Activated naive CD8-positive, alpha-beta T cell treated with anti-CD3 and anti-CD28 coated beads, Interleukin-2, amount 50 U/mL, for 24 hours (primary cell): ENCODE data around the gene CEP170B.

ENCODE experiments used
- ATAC-seq: fragments of 150-1000 bp; cut with Tn5 transposase; one replicate; pipeline ENCODE4 v1.10.0; 2021
- DNase-seq: peaks from one replicate; pipeline ENCODE4 v3.0.0; 2021
- H3K27ac Mint-ChIP-seq: one replicate; pipeline ENCODE4 v1.8.0; 2021; ENCODE audit warnings: mild to moderate bottlenecking, mixed read lengths
- H3K27me3 Mint-ChIP-seq: one replicate; pipeline ENCODE4 v1.8.0; 2021; ENCODE audit warnings: mixed read lengths
- H3K36me3 Mint-ChIP-seq: one replicate; pipeline ENCODE4 v1.8.0; 2021; ENCODE audit warnings: low read depth, mixed read lengths
- H3K4me1 Mint-ChIP-seq: one replicate; pipeline ENCODE4 v1.8.0; 2021; ENCODE audit warnings: mixed read lengths
- H3K4me3 Mint-ChIP-seq: one replicate; pipeline ENCODE4 v1.8.0; 2021; ENCODE audit warnings: mild to moderate bottlenecking, moderate library complexity, mixed read lengths
- H3K9me3 Mint-ChIP-seq: one replicate; pipeline ENCODE4 v1.8.0; 2021; ENCODE audit warnings: mixed read lengths

The CEP170B gene

DNA sequence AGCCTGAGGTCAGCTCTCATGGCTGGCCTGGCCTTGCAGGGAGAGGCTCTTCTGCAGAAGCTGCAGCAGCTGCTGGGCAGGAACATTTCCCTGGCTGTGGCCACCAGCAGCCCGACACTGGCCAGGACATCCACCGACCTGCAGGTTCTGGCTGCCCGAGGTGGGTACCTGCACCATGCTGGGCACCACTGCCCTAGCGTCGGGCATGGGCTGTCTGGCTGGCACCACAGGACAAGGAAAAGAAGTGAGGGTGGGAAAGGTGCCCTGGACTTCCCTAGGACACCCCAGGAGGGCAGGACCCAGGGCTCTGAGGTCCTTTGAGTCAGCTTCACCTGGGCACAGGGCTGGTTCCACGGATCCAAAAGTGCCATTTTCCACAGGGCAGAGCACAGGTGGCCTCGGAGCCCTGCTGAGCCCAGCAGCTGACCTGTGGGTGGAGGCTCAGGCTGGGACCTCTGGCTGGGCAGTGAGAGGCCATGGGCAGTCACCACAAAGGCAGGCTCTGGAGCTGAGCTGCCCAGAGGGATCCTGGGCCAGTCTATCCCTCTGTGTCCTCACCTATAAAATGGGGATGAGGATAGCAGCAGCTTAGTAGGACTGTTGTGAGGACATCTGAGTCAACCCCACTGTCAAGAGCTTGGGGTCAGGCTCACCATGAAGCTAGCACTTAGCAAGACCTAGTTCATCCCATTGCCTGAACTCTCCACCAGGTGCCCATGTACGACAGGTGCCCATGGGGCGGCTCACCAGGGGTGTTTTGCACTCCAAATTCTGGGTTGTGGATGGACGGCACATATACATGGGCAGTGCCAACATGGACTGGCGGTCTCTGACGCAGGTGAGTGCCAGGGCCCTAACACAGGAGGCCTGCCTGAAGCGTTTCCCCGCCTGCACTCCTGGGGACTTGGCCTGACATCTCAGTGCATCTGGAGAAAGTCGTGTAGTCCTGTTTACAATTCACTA, 64.5 kb downstream of the CEP170B start:
- Mint-ChIP-seq H3K9me3 (no peaks in the 10 kb centered on the region), H3K36me3 (no peaks in the 10 kb centered on the region)
- ATAC-seq, result no peak

DNA sequence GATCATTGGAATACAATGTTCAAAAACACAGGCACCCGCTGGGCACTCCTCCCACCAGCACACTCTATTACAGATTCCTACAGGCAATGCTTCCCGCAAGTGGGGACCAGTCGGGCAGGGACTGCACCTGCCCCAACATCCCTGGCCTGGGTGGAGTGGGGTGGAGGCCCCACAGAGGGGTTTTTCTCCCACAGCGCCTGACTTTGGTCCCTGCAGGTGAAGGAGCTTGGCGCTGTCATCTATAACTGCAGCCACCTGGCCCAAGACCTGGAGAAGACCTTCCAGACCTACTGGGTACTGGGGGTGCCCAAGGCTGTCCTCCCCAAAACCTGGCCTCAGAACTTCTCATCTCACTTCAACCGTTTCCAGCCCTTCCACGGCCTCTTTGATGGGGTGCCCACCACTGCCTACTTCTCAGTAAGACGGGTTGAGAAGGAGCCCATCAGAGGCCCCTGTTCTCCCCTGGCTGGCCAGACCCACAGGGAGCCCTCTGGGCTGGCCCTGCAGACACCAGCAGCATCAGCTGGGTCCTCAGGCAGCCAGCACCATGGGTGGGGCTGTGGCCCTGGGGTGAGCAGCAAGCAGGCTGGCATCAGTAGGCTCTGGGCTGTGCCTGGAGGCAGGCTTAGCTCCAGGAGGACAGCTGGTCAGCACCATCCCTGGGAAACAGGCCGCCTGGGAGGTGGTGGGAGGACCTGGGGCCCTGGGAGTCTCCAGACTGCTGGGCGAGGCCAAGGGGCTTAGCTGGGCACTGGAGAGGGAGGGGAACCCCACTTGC, 65.6 kb downstream of the CEP170B start:
- H3K36me3 Mint-ChIP-seq, result no peaks in the 10 kb centered on the region
- H3K27me3 Mint-ChIP-seq, result peaks cover 6% of the 10 kb centered on the region
- H3K4me1 Mint-ChIP-seq, result peaks cover 8% of the 10 kb centered on the region
- no peak overlapping the region for H3K4me3 Mint-ChIP-seq
- DNase-seq (no peak), ATAC-seq (no peak)
- H3K9me3 Mint-ChIP-seq, result no peaks in the 10 kb centered on the region
- H3K27ac Mint-ChIP-seq, result no peak overlapping the region

More for the DNA sequence above, 64.5 kb downstream of the CEP170B start:
- Mint-ChIP-seq H3K27ac (no peak overlapping the region), H3K27me3 (peaks cover 3% of the 10 kb centered on the region), H3K4me1 (peaks cover 5% of the 10 kb centered on the region), H3K4me3 (no peak overlapping the region)
- DNase-seq, result no peak

DNA sequence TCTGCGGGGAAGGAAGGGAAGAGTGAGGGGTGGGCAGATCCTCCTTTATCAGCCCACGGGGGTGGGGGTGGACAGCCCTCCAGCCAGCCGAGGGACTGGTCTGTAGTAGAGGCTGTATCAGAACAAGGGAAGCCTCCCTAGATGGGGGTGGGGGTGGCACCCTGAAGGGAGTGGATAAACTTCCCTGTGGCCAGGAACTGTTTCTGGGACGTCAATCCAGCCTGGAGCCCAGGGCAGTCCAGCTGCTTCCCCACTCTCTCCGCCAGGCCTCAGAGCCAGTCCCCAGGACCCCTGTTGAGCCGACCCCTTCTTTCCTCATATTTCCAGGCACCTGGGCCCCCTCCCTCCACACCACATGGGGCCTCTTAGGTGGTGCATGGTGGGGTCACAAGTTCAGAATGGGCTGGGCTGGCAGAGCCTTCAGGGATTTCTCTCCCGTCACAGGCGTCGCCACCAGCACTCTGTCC, 66.3 kb downstream of the CEP170B start:
- H3K4me1 Mint-ChIP-seq, result peaks cover 8% of the 10 kb centered on the region
- no peak overlapping the region for H3K27ac Mint-ChIP-seq
- no peak overlapping the region for H3K4me3 Mint-ChIP-seq
- H3K27me3 Mint-ChIP-seq, result peaks cover 6% of the 10 kb centered on the region
- H3K36me3 Mint-ChIP-seq, result no peaks in the 10 kb centered on the region
- DNase-seq (no peak), ATAC-seq (no peak)
- no peaks in the 10 kb centered on the region for H3K9me3 Mint-ChIP-seq

DNA sequence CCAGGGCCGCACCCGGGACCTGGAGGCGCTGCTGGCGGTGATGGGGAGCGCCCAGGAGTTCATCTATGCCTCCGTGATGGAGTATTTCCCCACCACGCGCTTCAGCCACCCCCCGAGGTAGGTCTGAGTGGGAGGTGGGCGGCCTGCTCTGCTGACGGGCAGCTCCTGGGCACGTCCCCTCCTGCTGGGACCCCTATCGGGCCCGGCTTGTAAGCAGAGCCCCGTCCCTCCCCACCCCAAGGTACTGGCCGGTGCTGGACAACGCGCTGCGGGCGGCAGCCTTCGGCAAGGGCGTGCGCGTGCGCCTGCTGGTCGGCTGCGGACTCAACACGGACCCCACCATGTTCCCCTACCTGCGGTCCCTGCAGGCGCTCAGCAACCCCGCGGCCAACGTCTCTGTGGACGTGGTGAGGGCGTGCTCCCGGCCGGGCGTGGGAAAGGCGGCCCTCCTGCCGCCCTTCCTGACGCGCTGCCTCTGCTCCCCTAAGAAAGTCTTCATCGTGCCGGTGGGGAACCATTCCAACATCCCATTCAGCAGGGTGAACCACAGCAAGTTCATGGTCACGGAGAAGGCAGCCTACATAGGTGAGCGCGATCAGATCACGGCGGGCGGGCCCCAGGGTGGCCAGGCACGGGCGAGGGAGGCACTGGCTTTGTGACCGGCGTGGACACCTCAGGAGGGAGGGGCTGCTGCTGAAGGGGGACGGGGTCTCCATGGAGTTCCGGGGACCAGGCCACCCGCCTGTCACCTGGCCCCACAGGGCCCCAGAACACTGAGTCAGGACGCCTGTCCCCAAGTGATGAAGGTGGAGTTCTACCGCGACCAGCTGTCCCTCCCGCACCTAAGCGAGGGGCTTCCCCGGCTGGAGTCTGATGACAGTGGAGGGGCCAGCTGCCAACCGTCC, 67.0 kb downstream of the CEP170B start:
- Mint-ChIP-seq H3K4me3 (peak overlapping the region; percentile 42), H3K4me1 (peaks cover 3% of the 10 kb centered on the region), H3K27ac (no peak overlapping the region), H3K9me3 (no peaks in the 10 kb centered on the region), H3K27me3 (peaks cover 6% of the 10 kb centered on the region), H3K36me3 (no peaks in the 10 kb centered on the region)
- DNase-seq (no peak), ATAC-seq (no peak)

DNA sequence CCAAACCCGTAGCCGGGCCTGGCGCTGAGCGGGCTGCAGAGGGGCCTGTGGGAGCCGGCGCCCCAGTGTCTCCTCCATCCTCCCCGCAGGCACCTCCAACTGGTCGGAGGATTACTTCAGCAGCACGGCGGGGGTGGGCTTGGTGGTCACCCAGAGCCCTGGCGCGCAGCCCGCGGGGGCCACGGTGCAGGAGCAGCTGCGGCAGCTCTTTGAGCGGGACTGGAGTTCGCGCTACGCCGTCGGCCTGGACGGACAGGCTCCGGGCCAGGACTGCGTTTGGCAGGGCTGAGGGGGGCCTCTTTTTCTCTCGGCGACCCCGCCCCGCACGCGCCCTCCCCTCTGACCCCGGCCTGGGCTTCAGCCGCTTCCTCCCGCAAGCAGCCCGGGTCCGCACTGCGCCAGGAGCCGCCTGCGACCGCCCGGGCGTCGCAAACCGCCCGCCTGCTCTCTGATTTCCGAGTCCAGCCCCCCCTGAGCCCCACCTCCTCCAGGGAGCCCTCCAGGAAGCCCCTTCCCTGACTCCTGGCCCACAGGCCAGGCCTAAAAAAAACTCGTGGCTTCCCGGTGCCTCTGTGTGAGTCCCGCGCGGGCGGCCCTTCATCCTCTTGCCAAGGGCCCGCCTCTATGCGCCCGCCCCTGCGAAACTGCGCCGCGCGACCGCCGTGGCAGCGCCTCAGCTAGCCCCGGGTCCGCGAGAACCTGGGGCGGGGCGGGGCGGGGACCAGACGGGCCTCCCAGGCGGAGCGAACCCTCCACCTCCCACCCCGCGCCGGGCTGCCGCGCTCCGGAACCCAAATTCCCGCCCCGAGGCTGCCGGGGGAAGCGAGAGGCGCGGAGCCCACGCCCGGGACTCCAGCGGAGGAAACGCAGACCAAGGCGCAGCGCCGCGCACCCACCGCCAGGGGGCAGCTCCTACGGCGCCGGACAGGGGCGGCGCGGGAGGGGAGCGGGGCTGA, 67.9 kb downstream of the CEP170B start:
- Mint-ChIP-seq H3K4me3 (peak overlapping the region; percentile 49), H3K27ac (no peak overlapping the region), H3K4me1 (peaks cover 3% of the 10 kb centered on the region), H3K9me3 (no peaks in the 10 kb centered on the region), H3K27me3 (peaks cover 6% of the 10 kb centered on the region), H3K36me3 (no peaks in the 10 kb centered on the region)
- peak; percentile 93 for DNase-seq
- ATAC-seq, result peak; percentile 87

DNA sequence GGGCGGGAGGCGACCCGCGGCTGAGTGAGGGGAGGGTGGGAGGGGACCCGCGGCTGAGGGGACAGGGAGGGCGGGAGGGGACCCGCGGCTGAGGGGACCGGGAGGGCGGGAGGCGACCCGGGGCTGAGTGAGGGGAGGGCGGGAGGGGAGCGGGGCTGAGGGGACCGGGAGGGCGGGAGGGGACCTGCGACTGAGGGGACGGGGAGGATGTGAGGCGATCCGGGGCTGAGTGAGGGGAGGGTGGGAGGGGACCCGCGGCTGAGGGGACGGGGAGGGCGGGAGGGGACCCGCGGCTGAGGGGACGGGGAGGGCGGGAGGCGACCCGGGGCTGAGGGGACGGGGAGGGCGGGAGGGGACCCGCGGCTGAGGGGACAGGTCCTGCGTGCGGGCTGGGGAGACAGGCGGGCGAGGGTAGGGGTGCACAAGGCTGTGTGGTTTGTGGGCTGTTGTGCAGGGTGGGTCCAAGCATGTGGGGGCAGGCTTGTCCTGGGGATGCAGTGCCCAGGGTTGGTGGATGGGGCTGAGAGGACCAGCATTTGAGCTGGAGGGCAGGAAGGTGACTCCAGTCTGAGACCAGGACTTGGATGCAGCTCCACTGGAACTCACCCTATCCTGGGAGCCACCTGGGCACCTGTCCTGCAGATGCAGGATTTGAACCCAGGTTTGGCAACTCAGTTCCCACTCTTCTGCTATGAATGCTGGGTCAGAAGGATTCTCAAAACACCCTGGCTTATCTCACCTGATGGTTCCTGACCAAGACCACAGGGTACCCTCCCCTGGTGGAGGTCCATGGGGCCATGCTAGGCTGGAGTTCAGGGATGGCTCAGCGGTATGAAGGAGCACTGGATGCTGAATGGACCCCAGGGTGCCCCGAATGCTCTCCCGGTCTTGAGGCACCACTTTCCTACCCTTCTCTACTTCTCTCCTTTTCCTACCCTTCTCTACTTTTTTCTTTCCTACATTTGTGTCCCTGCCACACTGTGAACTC, 69.0 kb downstream of the CEP170B start:
- Mint-ChIP-seq H3K27me3 (peaks cover 7% of the 10 kb centered on the region), H3K27ac (peak overlapping the region; percentile 44), H3K9me3 (no peaks in the 10 kb centered on the region), H3K4me1 (peaks cover 3% of the 10 kb centered on the region), H3K36me3 (no peaks in the 10 kb centered on the region), H3K4me3 (peak overlapping the region; percentile 53)
- DNase-seq (no peak), ATAC-seq (no peak)

DNA sequence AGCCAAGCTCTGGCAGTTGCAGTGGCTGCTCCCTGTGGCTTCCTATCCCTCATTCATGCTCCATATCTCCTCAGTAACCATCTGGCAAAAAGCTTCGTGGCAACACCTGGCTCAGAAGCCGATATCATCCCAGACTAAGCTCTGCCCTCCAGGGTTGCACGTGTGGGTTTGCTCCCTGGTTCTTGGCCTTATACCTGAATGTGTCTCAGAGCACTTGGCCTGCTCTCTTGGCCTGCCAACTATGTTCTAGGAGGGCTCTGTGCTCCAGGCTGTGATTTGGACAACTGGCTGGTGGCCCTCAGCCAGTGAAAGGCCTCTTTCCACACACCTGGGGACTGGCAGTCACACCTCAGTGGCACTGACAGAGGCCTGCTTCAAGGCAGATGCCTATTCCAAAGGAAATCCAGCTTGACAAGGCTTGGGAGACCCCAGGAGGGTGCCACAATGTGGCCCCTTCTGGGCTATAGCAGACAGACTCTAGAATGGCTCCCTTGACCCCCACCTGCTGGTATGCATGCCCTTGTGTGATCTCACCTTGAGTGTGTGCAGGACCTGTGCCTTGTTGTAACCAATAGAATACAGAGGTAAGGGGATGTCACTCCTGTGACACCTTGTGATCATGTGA, 70.1 kb downstream of the CEP170B start:
- Mint-ChIP-seq H3K27me3 (peaks cover 10% of the 10 kb centered on the region), H3K36me3 (no peaks in the 10 kb centered on the region), H3K27ac (peak overlapping the region; percentile 44), H3K4me3 (no peak overlapping the region), H3K4me1 (peaks cover 3% of the 10 kb centered on the region), H3K9me3 (no peaks in the 10 kb centered on the region)
- ATAC-seq (no peak), DNase-seq (no peak)

DNA sequence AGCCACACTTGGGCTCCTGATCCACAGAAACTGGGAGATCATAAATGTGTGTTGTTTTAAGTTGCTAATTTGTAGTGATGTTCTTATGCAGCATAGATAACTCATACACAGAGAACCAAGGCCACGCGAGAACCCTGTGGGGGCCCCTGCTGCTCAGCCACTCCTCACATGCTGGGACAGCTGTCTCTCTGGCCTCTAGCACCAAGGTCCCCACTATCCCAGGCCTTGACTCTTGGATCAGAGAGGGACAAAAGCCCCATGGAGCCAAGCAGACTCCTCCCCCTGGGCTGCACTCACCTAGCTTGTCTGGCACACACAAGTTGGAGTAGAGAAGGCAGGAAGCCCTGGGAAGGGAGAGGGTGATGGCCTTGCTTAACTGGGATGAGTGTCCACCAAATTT, 70.9 kb downstream of the CEP170B start:
- peaks cover 10% of the 10 kb centered on the region for H3K27me3 Mint-ChIP-seq
- peaks cover 3% of the 10 kb centered on the region for H3K4me1 Mint-ChIP-seq
- H3K9me3 Mint-ChIP-seq, result no peaks in the 10 kb centered on the region
- no peaks in the 10 kb centered on the region for H3K36me3 Mint-ChIP-seq
- ATAC-seq (no peak), DNase-seq (no peak)
- no peak overlapping the region for H3K4me3 Mint-ChIP-seq
- H3K27ac Mint-ChIP-seq, result no peak overlapping the region

DNA sequence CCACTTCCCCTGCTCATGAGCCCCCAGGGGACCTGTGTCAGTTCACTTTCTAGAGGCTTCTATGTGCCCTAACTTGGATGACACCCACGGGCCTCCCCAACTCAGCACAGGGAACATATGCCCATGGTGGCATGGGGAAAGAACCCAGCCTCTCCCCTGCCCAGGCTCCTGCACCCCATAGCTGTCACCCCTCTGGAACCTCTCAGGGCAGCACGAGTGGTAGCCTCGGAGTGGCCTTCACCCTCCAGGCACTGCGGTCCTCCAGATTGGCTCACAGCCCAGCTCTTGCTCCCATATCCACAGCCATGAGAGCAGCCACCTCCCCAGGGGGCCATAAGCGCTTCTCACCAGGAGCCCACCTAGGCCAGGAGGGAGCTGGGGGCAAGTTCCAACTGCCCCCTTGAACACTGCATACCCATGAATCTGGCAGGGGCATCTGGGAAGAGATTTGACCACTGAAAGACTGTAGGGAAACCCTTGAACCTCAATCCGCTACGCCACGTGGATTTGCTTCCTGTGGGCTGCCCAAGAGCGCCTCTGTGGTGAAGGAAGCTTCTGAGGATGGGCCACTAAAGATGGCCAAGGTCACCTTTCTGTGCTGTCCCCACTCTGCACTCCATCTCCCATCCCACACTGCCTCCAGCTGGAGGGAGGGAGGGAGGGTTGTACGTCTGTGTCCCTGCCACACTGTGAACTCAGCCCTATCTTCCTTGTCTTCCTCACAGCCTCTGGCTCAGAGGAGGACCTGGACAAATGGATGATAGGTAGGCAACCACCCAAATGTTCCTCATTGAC, 71.5 kb downstream of the CEP170B start:
- H3K9me3 Mint-ChIP-seq, result no peaks in the 10 kb centered on the region
- H3K27me3 Mint-ChIP-seq, result peaks cover 10% of the 10 kb centered on the region
- no peak overlapping the region for H3K27ac Mint-ChIP-seq

DNA sequence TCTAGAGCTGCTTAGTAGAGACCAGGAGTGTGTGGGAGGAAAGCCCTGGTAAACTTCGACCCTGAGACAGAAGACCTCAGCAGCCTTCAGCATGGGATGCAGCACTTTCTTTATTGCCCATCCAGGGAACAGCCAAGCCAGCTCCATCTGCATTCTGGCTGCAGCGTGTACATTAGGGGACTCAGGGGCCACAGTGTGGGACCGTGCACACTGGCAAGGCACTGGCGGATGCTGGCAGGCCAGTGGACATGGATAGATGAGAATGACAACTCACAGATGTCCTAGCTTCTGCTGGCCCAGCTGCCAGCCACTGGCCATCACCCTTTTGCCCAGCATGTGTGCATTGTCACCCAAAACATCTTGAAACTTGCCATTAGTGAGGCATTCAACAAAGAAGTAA, 72.1 kb downstream of the CEP170B start:
- ATAC-seq, result no peak
- H3K36me3 Mint-ChIP-seq, result no peaks in the 10 kb centered on the region
- H3K4me1 Mint-ChIP-seq, result peaks cover 3% of the 10 kb centered on the region
- no peak overlapping the region for H3K27ac Mint-ChIP-seq
- H3K27me3 Mint-ChIP-seq, result peaks cover 10% of the 10 kb centered on the region
- H3K9me3 Mint-ChIP-seq, result no peaks in the 10 kb centered on the region
- no peak for DNase-seq
- no peak overlapping the region for H3K4me3 Mint-ChIP-seq

More for the DNA sequence above, 71.5 kb downstream of the CEP170B start:
- no peak for ATAC-seq
- H3K4me1 Mint-ChIP-seq, result peaks cover 3% of the 10 kb centered on the region
- no peak for DNase-seq
- H3K36me3 Mint-ChIP-seq, result no peaks in the 10 kb centered on the region
- no peak overlapping the region for H3K4me3 Mint-ChIP-seq

DNA sequence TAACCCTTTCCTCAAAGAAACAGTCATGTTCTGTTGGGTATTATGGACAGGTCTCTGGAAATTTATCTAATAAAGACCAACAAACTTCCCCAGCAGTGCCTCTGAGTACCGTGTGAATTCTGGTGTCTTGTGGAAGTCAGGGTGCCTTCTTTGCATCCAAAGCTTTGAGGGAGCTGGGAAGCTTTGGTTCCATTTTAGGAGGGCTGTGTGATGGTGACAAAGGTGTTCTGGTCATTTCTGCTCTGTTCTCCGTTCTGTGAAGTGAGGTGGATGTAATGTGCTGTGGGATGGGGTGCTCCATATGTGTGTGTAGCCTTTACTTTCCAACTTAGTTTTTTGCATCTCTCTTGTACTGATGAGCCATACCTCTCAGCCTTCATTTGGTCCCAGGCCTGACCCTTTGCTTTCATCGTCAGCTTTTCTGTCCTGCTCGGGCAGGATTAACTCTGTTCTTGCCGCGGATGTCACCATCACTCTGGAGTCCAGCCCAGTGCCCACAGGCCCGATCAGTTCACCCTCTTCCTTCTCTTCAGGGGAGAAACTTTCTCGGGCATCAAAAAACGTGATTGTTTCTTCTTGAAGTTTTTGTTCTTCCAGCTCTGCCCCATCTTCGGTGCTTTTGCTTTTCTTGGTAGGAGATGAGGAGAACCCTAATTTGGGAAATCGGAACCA, 72.8 kb downstream of the CEP170B start:
- peaks cover 10% of the 10 kb centered on the region for H3K27me3 Mint-ChIP-seq

More for the DNA sequence above, 72.8 kb downstream of the CEP170B start:
- ATAC-seq (no peak), DNase-seq (no peak)
- H3K9me3 Mint-ChIP-seq, result no peaks in the 10 kb centered on the region
- H3K36me3 Mint-ChIP-seq, result no peaks in the 10 kb centered on the region
- no peak overlapping the region for H3K4me3 Mint-ChIP-seq
- peaks cover 3% of the 10 kb centered on the region for H3K4me1 Mint-ChIP-seq
- no peak overlapping the region for H3K27ac Mint-ChIP-seq
